ENCODE results near the gene CACNA2D2. TPM values are rescaled to one million over a fixed set of nuclear protein-coding genes. Genes with fewer than 3 reads are reported as not detected.

The CACNA2D2 gene
- total and polyA plus RNA-seq, 2 of the 4 experiments (the other 2 are of a cell fraction): 0.15 TPM; not detected in 1

GRCh38 chr3:50353245-50354004 is 150.0 kb downstream of the CACNA2D2 start:
- in situ Hi-C loops (cut with MboI; ENCODE audit: low sequenced_read_pairs): no loop called here
- 92% methylated on average over 11 of the region's 12 CpGs; no CpG with 5 or more reads in 1 of the 2 experiments for WGBS, 2 experiments (ENCODE audit: extremely low coverage in 2 of 2, insufficient read length in 1 of 2)
- no peak for TF ChIP-seq CHD1 (IDR thresholded peaks at IDR 0.05; ENCODE audit: low read depth, low read length)
- TF ChIP-seq MXI1 (IDR thresholded peaks at IDR 0.05; ENCODE audit: borderline replicate concordance, low read depth, low read length): no peak
- no peak for TF ChIP-seq SMC3 (IDR thresholded peaks at IDR 0.05; ENCODE audit: low read depth, low read length)
- TF ChIP-seq RCOR1 (IDR thresholded peaks at IDR 0.05; ENCODE audit: insufficient replicate concordance, low read length): no peak
- no peak for TF ChIP-seq CEBPB (IDR thresholded peaks at IDR 0.05; ENCODE audit: low read depth, low read length)
- no peak for TF ChIP-seq RFX5 (IDR thresholded peaks at IDR 0.05; ENCODE audit: low read depth, low read length)
- TF ChIP-seq CTCF (conservative IDR thresholded peaks at IDR 0.05; ENCODE audit: low read depth, low read length): no peak
- no peak for TF ChIP-seq BHLHE40 (IDR thresholded peaks at IDR 0.05; ENCODE audit: low read depth, low read length)
- no peak for TF ChIP-seq MAZ (IDR thresholded peaks at IDR 0.05; ENCODE audit: borderline replicate concordance, low read depth, low read length)
- TF ChIP-seq MAFK (IDR thresholded peaks at IDR 0.05; ENCODE audit: low read depth, low read length): no peak
- TF ChIP-seq ELK1 (IDR thresholded peaks at IDR 0.05; ENCODE audit: borderline replicate concordance, low read depth, low read length): no peak
- no peak for TF ChIP-seq RAD21 (IDR thresholded peaks at IDR 0.05; ENCODE audit: low read length)
- no peak for TF ChIP-seq FOS (IDR thresholded peaks at IDR 0.05; ENCODE audit: low read depth, low read length)
- TF ChIP-seq USF2 (IDR thresholded peaks at IDR 0.05; ENCODE audit: low read depth, low read length): no peak
- TF ChIP-seq POLR2A (IDR thresholded peaks at IDR 0.05; ENCODE audit: low read depth, low read length): no peak

More at GRCh38 chr3:50353245-50354004, 150.0 kb downstream of the CACNA2D2 start:
- Histone ChIP-seq H3K36me3 (ENCODE audit: control insufficient read depth, insufficient read depth, low read length) (peaks cover 47% of the 10 kb centered on the region), H3K79me1 (ENCODE audit: low read depth in 1 of 2, low read length in 2 of 2) (peaks cover 23 to 75% of the 10 kb centered on the region in 2 experiments), H3K56ac (ENCODE audit: extremely low read depth, insufficient read depth, low read length) (no peak overlapping the region), H3K4me2 (ENCODE audit: low read depth, low read length) (no peak overlapping the region), H2BK120ac (ENCODE audit: low read depth, low read length) (no peak overlapping the region), H2BK20ac (ENCODE audit: low read depth, low read length) (no peak overlapping the region), H3K9me1 (ENCODE audit: insufficient read depth, low read length) (peaks cover 17% of the 10 kb centered on the region; the same call in 1 of the 2 replicates), H3K27ac (ENCODE audit: insufficient read depth, low read length) (no peak overlapping the region), H3K4ac (ENCODE audit: low read depth, low read length) (no peak overlapping the region), H3K27me3 (ENCODE audit: control insufficient read depth, insufficient read depth, low read length) (no peaks in the 10 kb centered on the region), H2AK9ac (replicated peaks; ENCODE audit: low read depth, low read length, poor library complexity) (no peak overlapping the region), H4K91ac (ENCODE audit: insufficient read depth, low read depth, low read length) (no peak overlapping the region), H2AFZ (replicated peaks; ENCODE audit: low read length, poor library complexity) (no peak overlapping the region), H3K9ac (ENCODE audit: low read depth, low read length) (no peak overlapping the region), H3K9me3 (ENCODE audit: control insufficient read depth, insufficient read depth, low read length) (no peaks in the 10 kb centered on the region), H3K4me3 (ENCODE audit: insufficient read depth, low read depth, low read length) (no peak overlapping the region), H3K14ac (replicated peaks; ENCODE audit: low read depth, low read length) (no peak overlapping the region), H2BK5ac (ENCODE audit: low read depth, low read length, poor library complexity, severe bottlenecking) (no peak overlapping the region), H4K20me1 (ENCODE audit: insufficient read depth, low read length) (peaks cover 48% of the 10 kb centered on the region), H2AK5ac (ENCODE audit: low read depth, low read length) (no peak overlapping the region), H3K23ac (ENCODE audit: low read depth, low read length) (no peak overlapping the region), H4K5ac (ENCODE audit: low read depth, low read length) (no peak overlapping the region), H2BK15ac (ENCODE audit: low read depth, low read length) (no peak overlapping the region), H4K8ac (ENCODE audit: low read depth in 2 of 2, low read length in 2 of 2) (no peak overlapping the region), H3K4me1 (ENCODE audit: control insufficient read depth, insufficient read depth, low read length) (peaks cover 35% of the 10 kb centered on the region), H3K18ac (ENCODE audit: low read depth, low read length) (no peak overlapping the region)
- DNase-seq: no peak
- CTCF ChIA-PET: interaction anchor here (0.8 kb wide), 1 partner anchor 8 kb away, joined by 3 read pairs; no protein-coding TSS in a partner anchor
- BruUV-seq (replicated peaks): no TSS peak
- POLR2A ChIA-PET (ENCODE audit: unreplicated experiment): interaction anchor here (1.0 kb wide), 1 partner anchor 16 kb away, joined by 3 read pairs; no protein-coding TSS in a partner anchor
- dilution Hi-C loops (cut with HindIII; ENCODE audit: low sequenced_read_pairs, unreplicated experiment): no loop called here
- intact Hi-C loops (cut with micrococcal nuclease): no loop called here
- no peak for ATAC-seq (ENCODE audit: low read depth)
